Liver (tissue), 9 donors: Measurements from ENCODE around the gene SPATA46. TPM values are rescaled to one million over a fixed set of nuclear protein-coding genes. Genes with fewer than 3 reads are reported as not detected.

Experiments
- DNase-seq: peaks from one replicate; pipeline ENCODE4 v3.0.0-alpha.2; 2017; ENCODE audit warnings: low spot score
- H3K27ac ChIP-seq, 2 donors: one replicate each; pipeline ENCODE4 v1.7.0; 2013; ENCODE audit warnings: inconsistent platforms in 2 of 2, low read length in 2 of 2, control low read depth in 1 of 2, low read depth in 1 of 2, mild to moderate bottlenecking in 1 of 2
- H3K27me3 ChIP-seq, 4 donors: one replicate each; pipeline versions ENCODE4 v1.6.1 to v1.7.0; 2013; ENCODE audit warnings: low read length in 3 of 4, inconsistent platforms in 1 of 4, mild to moderate bottlenecking in 1 of 4, moderate library complexity in 1 of 4; ENCODE audit not compliant: control insufficient read depth in 4 of 4, insufficient read depth in 4 of 4
- H3K36me3 ChIP-seq, 4 donors: one replicate each; pipeline versions ENCODE4 v1.6.1 to v1.7.0; 2013; ENCODE audit warnings: low read length in 3 of 4, mild to moderate bottlenecking in 3 of 4, low read depth in 1 of 4, moderate library complexity in 1 of 4; ENCODE audit not compliant: control insufficient read depth in 4 of 4, insufficient read depth in 3 of 4
- H3K4me1 ChIP-seq, 4 donors: one replicate each; pipeline versions ENCODE4 v1.6.1 to v1.7.0; 2013; ENCODE audit warnings: low read length in 3 of 4, mild to moderate bottlenecking in 3 of 4, moderate library complexity in 1 of 4; ENCODE audit not compliant: control insufficient read depth in 4 of 4, insufficient read depth in 4 of 4
- H3K4me3 ChIP-seq, 3 donors: one replicate each; pipeline versions ENCODE4 v1.6.1 to v1.7.0; 2013; ENCODE audit warnings: low read length in 3 of 3, control low read depth in 1 of 3, low read depth in 1 of 3, mild to moderate bottlenecking in 1 of 3
- H3K9ac ChIP-seq, 2 donors: one replicate each; pipeline ENCODE4 v1.7.0; 2013; ENCODE audit warnings: low read length in 2 of 2, mild to moderate bottlenecking in 2 of 2, moderate library complexity in 2 of 2, control low read depth in 1 of 2, low read depth in 1 of 2
- H3K9me3 ChIP-seq, 4 donors: one replicate each; pipeline versions ENCODE4 v1.6.1 to v1.7.0; 2013; ENCODE audit warnings: low read length in 3 of 4; ENCODE audit not compliant: control insufficient read depth in 4 of 4
- ATF3 ChIP-seq: IDR thresholded peaks from 2 replicates; pipeline ENCODE4 v1.6.1; 2016; ENCODE audit warnings: antibody characterized with exemption
- EGR1 ChIP-seq, 2 donors: IDR thresholded peaks; 2 replicates each; pipeline ENCODE4 v1.6.1; 2016 to 2018; ENCODE audit warnings: antibody characterized with exemption in 2 of 2, low read depth in 2 of 2
- FOXA1 ChIP-seq: IDR thresholded peaks from 2 replicates; pipeline ENCODE4 v1.6.1; 2016; ENCODE audit warnings: antibody characterized with exemption
- FOXA2 ChIP-seq: IDR thresholded peaks from 2 replicates; pipeline ENCODE4 v1.6.1; 2016; ENCODE audit warnings: antibody characterized with exemption
- GABPA ChIP-seq, 2 donors: IDR thresholded peaks in 1 of 2; conservative IDR thresholded peaks in 1 of 2; 2 replicates each; pipeline ENCODE4 v1.6.1; 2016; ENCODE audit warnings: antibody characterized with exemption in 2 of 2, mild to moderate bottlenecking in 1 of 2, moderate library complexity in 1 of 2
- HNF4A ChIP-seq, 2 donors: conservative IDR thresholded peaks; 2 replicates each; pipeline ENCODE4 v1.6.1; 2016; ENCODE audit warnings: antibody characterized with exemption in 2 of 2, mild to moderate bottlenecking in 2 of 2
- HNF4G ChIP-seq: IDR thresholded peaks from 2 replicates; pipeline ENCODE4 v1.6.1; 2016; ENCODE audit warnings: antibody characterized with exemption
- JUND ChIP-seq, 2 donors: IDR thresholded peaks; 2 replicates each; pipeline ENCODE4 v1.6.1; 2016; ENCODE audit warnings: antibody characterized with exemption in 2 of 2
- NR2F2 ChIP-seq: IDR thresholded peaks from 2 replicates; pipeline ENCODE4 v1.6.1; 2016; ENCODE audit warnings: antibody characterized with exemption
- RAD21 ChIP-seq, 2 donors: IDR thresholded peaks; 2 replicates each; pipeline ENCODE4 v1.6.1; 2016; ENCODE audit warnings: antibody characterized with exemption in 2 of 2, mild to moderate bottlenecking in 2 of 2
- RXRA ChIP-seq, 2 donors: IDR thresholded peaks; 2 replicates each; pipeline ENCODE4 v1.6.1; 2017 to 2018; ENCODE audit warnings: antibody characterized with exemption in 2 of 2, mild to moderate bottlenecking in 1 of 2
- SP1 ChIP-seq: IDR thresholded peaks from 2 replicates; pipeline ENCODE4 v1.6.1; 2018; ENCODE audit warnings: antibody characterized with exemption, mild to moderate bottlenecking
- WGBS: extraction: QIAGEN DNeasy Blood & Tissue Kit; methylation state at CpG from one replicate; pipeline ENCODE4 v1.1.7; 2013; 5-methylcytosine and 5-hydroxymethylcytosine counted together
- polyA plus RNA-seq, 2 donors: library from polyadenylated mRNA; stranded (reverse) in 1 of 2; unstranded in 1 of 2; fragments of 200-250 nt in 1 of 2; fragments of >200 nt in 1 of 2; fragmentation: Nextera tagmentation in 1 of 2; extraction: Ambion mirVana in 1 of 2; gene quantifications; one replicate each; pipeline versions ENCODE4 v1.2.1 to v1.2.3, GENCODE V29; 2013 to 2015
- total RNA-seq, 2 donors: library from RNA; depleted of rRNA; stranded (reverse); fragments of >200 nt; gene quantifications; one replicate each; pipeline ENCODE4 v1.2.3, GENCODE V29; 2014
- TF ChIP-seq, protein P1 (sequence below): IDR thresholded peaks from 2 replicates; pipeline ENCODE4 v1.6.1; 2016; ENCODE audit warnings: antibody characterized with exemption, mild to moderate bottlenecking
- TF ChIP-seq, protein P2 (sequence below): IDR thresholded peaks from 2 replicates; pipeline ENCODE4 v1.6.1; 2016; ENCODE audit warnings: antibody characterized with exemption
- TF ChIP-seq, protein P3 (sequence below): fragments of 150-350 bp; IDR thresholded peaks from 2 replicates; pipeline ENCODE4 v1.5.1; 2017; ENCODE audit warnings: improper control_type of control experiment, low read depth, low read length; ENCODE audit not compliant: missing input control
- TF ChIP-seq, protein P4 (sequence below): IDR thresholded peaks from 2 replicates; pipeline ENCODE4 v1.6.1; 2016; ENCODE audit warnings: antibody characterized with exemption
- donor health status: healthy.
- donor health status: healthy.
- donor health status: healthy.
- donor health status: healthy.
- donor health status: healthy.

The SPATA46 gene, protein sequence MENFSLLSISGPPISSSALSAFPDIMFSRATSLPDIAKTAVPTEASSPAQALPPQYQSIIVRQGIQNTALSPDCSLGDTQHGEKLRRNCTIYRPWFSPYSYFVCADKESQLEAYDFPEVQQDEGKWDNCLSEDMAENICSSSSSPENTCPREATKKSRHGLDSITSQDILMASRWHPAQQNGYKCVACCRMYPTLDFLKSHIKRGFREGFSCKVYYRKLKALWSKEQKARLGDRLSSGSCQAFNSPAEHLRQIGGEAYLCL
- not detected for total RNA-seq
- under 1 TPM; 0.06 to 0.17 TPM for polyA plus RNA-seq

DNA sequence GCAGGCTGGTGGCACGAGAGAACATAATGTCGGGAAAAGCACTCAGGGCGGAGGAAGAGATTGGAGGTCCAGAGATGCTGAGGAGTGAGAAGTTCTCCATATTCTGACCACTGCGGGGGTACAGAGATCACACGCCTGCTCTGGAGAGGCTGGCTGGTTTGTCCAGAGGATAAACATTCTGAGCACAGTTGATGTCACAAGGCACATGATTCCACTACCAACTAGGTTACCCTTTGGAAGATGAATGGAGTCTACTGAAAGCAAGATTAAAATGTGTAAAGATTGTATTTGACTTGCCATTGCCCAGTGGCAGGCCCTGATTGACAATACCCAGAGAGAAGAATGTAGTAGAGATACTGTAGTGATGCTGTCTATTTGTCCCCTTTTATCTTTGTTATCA lies at the start of gene SPATA46:
SPATA46 (minus strand) TSS at position 164 of the 400 bp plus-strand sequence; CDS start at position 100, 64 bp downstream.
- TF ChIP-seq, protein P1, sequence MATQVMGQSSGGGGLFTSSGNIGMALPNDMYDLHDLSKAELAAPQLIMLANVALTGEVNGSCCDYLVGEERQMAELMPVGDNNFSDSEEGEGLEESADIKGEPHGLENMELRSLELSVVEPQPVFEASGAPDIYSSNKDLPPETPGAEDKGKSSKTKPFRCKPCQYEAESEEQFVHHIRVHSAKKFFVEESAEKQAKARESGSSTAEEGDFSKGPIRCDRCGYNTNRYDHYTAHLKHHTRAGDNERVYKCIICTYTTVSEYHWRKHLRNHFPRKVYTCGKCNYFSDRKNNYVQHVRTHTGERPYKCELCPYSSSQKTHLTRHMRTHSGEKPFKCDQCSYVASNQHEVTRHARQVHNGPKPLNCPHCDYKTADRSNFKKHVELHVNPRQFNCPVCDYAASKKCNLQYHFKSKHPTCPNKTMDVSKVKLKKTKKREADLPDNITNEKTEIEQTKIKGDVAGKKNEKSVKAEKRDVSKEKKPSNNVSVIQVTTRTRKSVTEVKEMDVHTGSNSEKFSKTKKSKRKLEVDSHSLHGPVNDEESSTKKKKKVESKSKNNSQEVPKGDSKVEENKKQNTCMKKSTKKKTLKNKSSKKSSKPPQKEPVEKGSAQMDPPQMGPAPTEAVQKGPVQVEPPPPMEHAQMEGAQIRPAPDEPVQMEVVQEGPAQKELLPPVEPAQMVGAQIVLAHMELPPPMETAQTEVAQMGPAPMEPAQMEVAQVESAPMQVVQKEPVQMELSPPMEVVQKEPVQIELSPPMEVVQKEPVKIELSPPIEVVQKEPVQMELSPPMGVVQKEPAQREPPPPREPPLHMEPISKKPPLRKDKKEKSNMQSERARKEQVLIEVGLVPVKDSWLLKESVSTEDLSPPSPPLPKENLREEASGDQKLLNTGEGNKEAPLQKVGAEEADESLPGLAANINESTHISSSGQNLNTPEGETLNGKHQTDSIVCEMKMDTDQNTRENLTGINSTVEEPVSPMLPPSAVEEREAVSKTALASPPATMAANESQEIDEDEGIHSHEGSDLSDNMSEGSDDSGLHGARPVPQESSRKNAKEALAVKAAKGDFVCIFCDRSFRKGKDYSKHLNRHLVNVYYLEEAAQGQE: no peak
- TF ChIP-seq SP1 (no peak), JUND (IDR thresholded peaks at IDR 0.05) (no peak), NR2F2 (no peak), RAD21 (IDR thresholded peaks at IDR 0.05) (no peak), ATF3 (no peak), RXRA (IDR thresholded peaks at IDR 0.05) (no peak), FOXA2 (no peak), FOXA1 (no peak), GABPA (IDR thresholded peaks at IDR 0.05 in 1 of 2, conservative IDR thresholded peaks at IDR 0.05 in 1 of 2) (no peak)
- TF ChIP-seq, protein P2, sequence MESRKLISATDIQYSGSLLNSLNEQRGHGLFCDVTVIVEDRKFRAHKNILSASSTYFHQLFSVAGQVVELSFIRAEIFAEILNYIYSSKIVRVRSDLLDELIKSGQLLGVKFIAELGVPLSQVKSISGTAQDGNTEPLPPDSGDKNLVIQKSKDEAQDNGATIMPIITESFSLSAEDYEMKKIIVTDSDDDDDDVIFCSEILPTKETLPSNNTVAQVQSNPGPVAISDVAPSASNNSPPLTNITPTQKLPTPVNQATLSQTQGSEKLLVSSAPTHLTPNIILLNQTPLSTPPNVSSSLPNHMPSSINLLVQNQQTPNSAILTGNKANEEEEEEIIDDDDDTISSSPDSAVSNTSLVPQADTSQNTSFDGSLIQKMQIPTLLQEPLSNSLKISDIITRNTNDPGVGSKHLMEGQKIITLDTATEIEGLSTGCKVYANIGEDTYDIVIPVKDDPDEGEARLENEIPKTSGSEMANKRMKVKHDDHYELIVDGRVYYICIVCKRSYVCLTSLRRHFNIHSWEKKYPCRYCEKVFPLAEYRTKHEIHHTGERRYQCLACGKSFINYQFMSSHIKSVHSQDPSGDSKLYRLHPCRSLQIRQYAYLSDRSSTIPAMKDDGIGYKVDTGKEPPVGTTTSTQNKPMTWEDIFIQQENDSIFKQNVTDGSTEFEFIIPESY: no peak
- DNase-seq: no peak
- Histone ChIP-seq H3K27ac (no peak within 1 kb of the TSS), H3K4me3 (no peak within 1 kb of the TSS), H3K36me3 (peaks cover 0 to 6% (median 1%) of the 10 kb centered on the region in 4 donors), H3K27me3 (no peaks in the 10 kb centered on the region), H3K9ac (no peak within 1 kb of the TSS), H3K4me1 (peaks cover 4 to 19% (median 17%) of the 10 kb centered on the region in 4 donors), H3K9me3 (no peaks in the 10 kb centered on the region)
- 94% methylated on average over 5 of the region's 5 CpGs for WGBS

DNA sequence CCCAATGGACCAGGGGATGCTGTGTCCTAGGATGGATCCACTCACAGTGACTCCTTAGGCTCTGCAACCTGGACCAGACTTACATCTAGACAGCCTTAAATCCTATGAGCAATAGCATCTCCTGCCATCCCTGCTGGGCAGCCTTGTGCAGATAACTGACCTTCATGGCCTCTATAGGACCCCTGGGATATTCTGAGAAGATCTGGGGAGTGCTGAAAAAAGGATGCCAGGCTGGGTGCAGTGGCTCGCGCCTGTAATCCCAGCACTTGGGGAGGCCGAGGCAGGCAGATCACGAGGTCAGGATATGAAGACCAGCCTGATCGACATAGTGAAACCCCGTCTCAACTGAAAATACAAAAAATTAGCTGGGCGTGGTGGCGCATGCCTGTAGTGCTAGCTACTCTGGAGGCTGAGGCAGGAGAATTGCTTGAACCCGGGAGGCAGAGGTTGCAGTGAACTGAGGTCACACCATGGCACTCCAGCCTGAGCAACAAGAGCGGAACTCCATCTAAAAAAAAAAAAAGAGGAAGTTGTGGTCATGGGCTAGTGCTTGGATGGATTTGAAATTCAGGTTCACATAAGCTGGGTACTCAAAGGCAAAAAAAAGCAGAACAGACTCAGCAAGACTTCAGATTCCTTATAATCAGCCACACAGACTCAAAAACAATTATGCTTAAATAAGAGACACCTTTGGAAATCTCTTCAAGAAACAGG lies 46.2 kb upstream of the SPATA46 start:
- no peak for DNase-seq
- TF ChIP-seq GABPA (IDR thresholded peaks at IDR 0.05 in 1 of 2, conservative IDR thresholded peaks at IDR 0.05 in 1 of 2): no peak
- TF ChIP-seq, protein P1: no peak
- TF ChIP-seq RXRA (IDR thresholded peaks at IDR 0.05): no peak
- no peak for TF ChIP-seq HNF4G
- no peak for TF ChIP-seq EGR1 (IDR thresholded peaks at IDR 0.05; ENCODE audit: low read depth in 2 of 2)
- no peak for TF ChIP-seq JUND (IDR thresholded peaks at IDR 0.05)
- TF ChIP-seq HNF4A (conservative IDR thresholded peaks at IDR 0.05): no peak
- no peak for TF ChIP-seq FOXA2
- TF ChIP-seq, protein P3, sequence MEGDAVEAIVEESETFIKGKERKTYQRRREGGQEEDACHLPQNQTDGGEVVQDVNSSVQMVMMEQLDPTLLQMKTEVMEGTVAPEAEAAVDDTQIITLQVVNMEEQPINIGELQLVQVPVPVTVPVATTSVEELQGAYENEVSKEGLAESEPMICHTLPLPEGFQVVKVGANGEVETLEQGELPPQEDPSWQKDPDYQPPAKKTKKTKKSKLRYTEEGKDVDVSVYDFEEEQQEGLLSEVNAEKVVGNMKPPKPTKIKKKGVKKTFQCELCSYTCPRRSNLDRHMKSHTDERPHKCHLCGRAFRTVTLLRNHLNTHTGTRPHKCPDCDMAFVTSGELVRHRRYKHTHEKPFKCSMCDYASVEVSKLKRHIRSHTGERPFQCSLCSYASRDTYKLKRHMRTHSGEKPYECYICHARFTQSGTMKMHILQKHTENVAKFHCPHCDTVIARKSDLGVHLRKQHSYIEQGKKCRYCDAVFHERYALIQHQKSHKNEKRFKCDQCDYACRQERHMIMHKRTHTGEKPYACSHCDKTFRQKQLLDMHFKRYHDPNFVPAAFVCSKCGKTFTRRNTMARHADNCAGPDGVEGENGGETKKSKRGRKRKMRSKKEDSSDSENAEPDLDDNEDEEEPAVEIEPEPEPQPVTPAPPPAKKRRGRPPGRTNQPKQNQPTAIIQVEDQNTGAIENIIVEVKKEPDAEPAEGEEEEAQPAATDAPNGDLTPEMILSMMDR: no peak
- TF ChIP-seq, protein P4, sequence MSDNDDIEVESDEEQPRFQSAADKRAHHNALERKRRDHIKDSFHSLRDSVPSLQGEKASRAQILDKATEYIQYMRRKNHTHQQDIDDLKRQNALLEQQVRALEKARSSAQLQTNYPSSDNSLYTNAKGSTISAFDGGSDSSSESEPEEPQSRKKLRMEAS: no peak
- TF ChIP-seq RAD21 (IDR thresholded peaks at IDR 0.05): no peak
- TF ChIP-seq ATF3: no peak
- no peak for TF ChIP-seq NR2F2
- no peak overlapping the region for H3K27ac ChIP-seq
- no peak overlapping the region for H3K4me3 ChIP-seq
- H3K9me3 ChIP-seq: no peaks in the 10 kb centered on the region
- no peaks in the 10 kb centered on the region for H3K36me3 ChIP-seq
- H3K4me1 ChIP-seq: no peaks in the 10 kb centered on the region
- 85% methylated on average over 10 of the region's 10 CpGs for WGBS
- no peak overlapping the region for H3K9ac ChIP-seq
- H3K27me3 ChIP-seq: no peaks in the 10 kb centered on the region
